ENCODE measurements around the gene TOPBP1.

GRCh38 chr3:133670525-133670995, 8.8 kb upstream of the TOPBP1 start:
- TF ChIP-seq CTCF (conservative IDR thresholded peaks at IDR 0.05; ENCODE audit: low read depth in 2 of 2) (no peak), POLR2AphosphoS5 (IDR thresholded peaks at IDR 0.05; ENCODE audit: low read depth) (no peak)
